K562 (cell line): Measurements from ENCODE around the gene HOXB8. TPM values are rescaled to one million over a fixed set of nuclear protein-coding genes. Genes with fewer than 3 reads are reported as not detected.

ENCODE experiments used
- BDP1 ChIP-seq: IDR thresholded peaks from 3 replicates; pipeline ENCODE4 v1.6.1; 2011; ENCODE audit not compliant: insufficient read length, insufficient read depth
- CBX1 ChIP-seq: sonication (generic); IDR thresholded peaks from 2 replicates; pipeline ENCODE4 v1.6.1; 2016; ENCODE audit warnings: antibody characterized with exemption, low read depth, mild to moderate bottlenecking
- ELK3 ChIP-seq: fragments of 450-650 bp; formaldehyde crosslinking; IDR thresholded peaks from 2 replicates; pipeline ENCODE4 v1.4.0; 2020; ENCODE audit warnings: mild to moderate bottlenecking
- ETV5 ChIP-seq: sonication (generic); formaldehyde crosslinking; IDR thresholded peaks from 2 replicates; pipeline ENCODE4 v1.4.0; 2020; ENCODE audit warnings: low read depth, mild to moderate bottlenecking, missing genetic modification reagents
- FOXJ2 ChIP-seq: fragments of 200-800 bp; sonication (Bioruptor generic); IDR thresholded peaks from 2 replicates; pipeline ENCODE4 v1.6.1; 2016; ENCODE audit warnings: missing genetic modification characterization, missing compliant biosample characterization
- MAFG ChIP-seq: fragments of 450-650 bp; conservative IDR thresholded peaks from 2 replicates; pipeline ENCODE4 v1.6.1; 2016; ENCODE audit warnings: missing genetic modification characterization, missing compliant biosample characterization
- MED1 ChIP-seq: sonication (generic); formaldehyde crosslinking; IDR thresholded peaks from 2 replicates; pipeline ENCODE4 v1.8.1; 2023; ENCODE audit warnings: missing genetic modification reagents, borderline replicate concordance
- MXI1 ChIP-seq: IDR thresholded peaks from 2 replicates; pipeline ENCODE4 v1.6.1; 2011; ENCODE audit warnings: low read depth, mild to moderate bottlenecking, improper control_type of control experiment, low read length
- NELFE ChIP-seq: IDR thresholded peaks from 2 replicates; pipeline ENCODE4 v1.6.1; 2011; ENCODE audit warnings: mild to moderate bottlenecking; ENCODE audit not compliant: insufficient read depth, insufficient read length
- NFIC ChIP-seq: fragments of 450-650 bp; IDR thresholded peaks from 2 replicates; pipeline ENCODE4 v1.6.1; 2017; ENCODE audit warnings: mild to moderate bottlenecking, inconsistent platforms
- RBM15 ChIP-seq: fragments of 200-400 bp; formaldehyde crosslinking; IDR thresholded peaks from 2 replicates; pipeline ENCODE4 v1.6.1; 2018; ENCODE audit warnings: mild to moderate bottlenecking, low read length, moderate library complexity; ENCODE audit not compliant: insufficient read depth
- SAP30 ChIP-seq: fragments of 200-600 bp; sonication (generic); IDR thresholded peaks from 2 replicates; pipeline ENCODE4 v1.6.1; 2012; ENCODE audit warnings: borderline replicate concordance, low read depth, mild to moderate bottlenecking, moderate library complexity, low read length, control low read depth, inconsistent platforms; ENCODE audit not compliant: insufficient read depth, poor library complexity, severe bottlenecking
- SUPT5H ChIP-seq: fragments of 450-650 bp; IDR thresholded peaks from 2 replicates; pipeline ENCODE4 v1.6.1; 2016
- TAF7 ChIP-seq: fragments of 450-650 bp; IDR thresholded peaks from 2 replicates; pipeline ENCODE4 v1.6.1; 2016; ENCODE audit warnings: missing genetic modification characterization, missing compliant biosample characterization
- TAL1 ChIP-seq: fragments of 450-650 bp; IDR thresholded peaks from 2 replicates; pipeline ENCODE4 v1.6.1; 2016; ENCODE audit warnings: mild to moderate bottlenecking
- TBP ChIP-seq: optimal IDR thresholded peaks from 2 replicates; pipeline ENCODE3; 2011; ENCODE audit warnings: low read depth, low read length, improper control_type of control experiment
- ZBTB1 ChIP-seq: sonication (generic); formaldehyde crosslinking; IDR thresholded peaks from 2 replicates; pipeline ENCODE4 v1.8.1; 2023; ENCODE audit warnings: missing genetic modification reagents, low read depth, mild to moderate bottlenecking, borderline replicate concordance
- ZBTB17 ChIP-seq: fragments of 450-650 bp; formaldehyde crosslinking; IDR thresholded peaks from 2 replicates; pipeline ENCODE4 v1.4.0; 2020; ENCODE audit warnings: mild to moderate bottlenecking
- ZFX ChIP-seq: sonication (generic); formaldehyde crosslinking; IDR thresholded peaks from 2 replicates; pipeline ENCODE4 v1.8.0; 2022; ENCODE audit warnings: mild to moderate bottlenecking, missing genetic modification reagents, moderate library complexity
- ZNF217 ChIP-seq: sonication (generic); formaldehyde crosslinking; IDR thresholded peaks from 2 replicates; pipeline ENCODE4 v1.8.0; 2022; ENCODE audit warnings: mild to moderate bottlenecking, missing genetic modification reagents
- ZNF263 ChIP-seq: sonication (generic); formaldehyde crosslinking; IDR thresholded peaks from 2 replicates; pipeline ENCODE4 v1.8.0; 2022; ENCODE audit warnings: mild to moderate bottlenecking, missing genetic modification reagents, borderline replicate concordance
- ZNF445 ChIP-seq: fragments of 250-450 bp; sonication (Bioruptor Pico); IDR thresholded peaks from 2 replicates; pipeline ENCODE4 v1.4.0; 2020; ENCODE audit warnings: low read depth, mild to moderate bottlenecking, moderate library complexity
- ZNF584 ChIP-seq: fragments of 200-800 bp; sonication (Bioruptor generic); IDR thresholded peaks from 2 replicates; pipeline ENCODE4 v1.6.1; 2016; ENCODE audit warnings: low read depth, mild to moderate bottlenecking, missing genetic modification characterization, missing compliant biosample characterization
- polyA plus RNA-seq, 8 experiments: library from polyadenylated mRNA; depleted of rRNA in 4 of 8; stranded (reverse) in 5 of 8; unstranded in 3 of 8; fragments of >200 nt; fragmentation: Nextera tagmentation in 2 of 8; fragmentation: Illumina TruSeq in 1 of 8; extraction: Ambion mirVana in 2 of 8; extraction: Trizol in 1 of 8; gene quantifications; 2 replicates each; pipeline versions ENCODE4 v1.2.1 to v1.2.3, GENCODE V29; 2011 to 2014; ENCODE audit warnings: inconsistent platforms in 1 of 8, missing spikeins in 1 of 8
- total RNA-seq, 7 experiments: library from RNA; depleted of rRNA in 6 of 7; stranded (reverse); fragments of >200 nt in 6 of 7; fragmentation: Illumina TruSeq in 2 of 7; extraction: Trizol in 2 of 7; gene quantifications; 2 replicates each; pipeline versions ENCODE4 v1.2.1 to v1.2.3, GENCODE V29; 2011 to 2021; ENCODE audit warnings: low replicate concordance in 1 of 7
- TF ChIP-seq, protein P1 (sequence below): IDR thresholded peaks from 2 replicates; pipeline ENCODE4 v1.6.1; 2012; ENCODE audit warnings: low read depth, low read length, improper control_type of control experiment, borderline replicate concordance
- TF ChIP-seq, protein P2 (sequence below): sonication (generic); formaldehyde crosslinking; IDR thresholded peaks from 2 replicates; pipeline ENCODE4 v1.8.1; 2022; ENCODE audit warnings: missing genetic modification reagents

The HOXB8 gene
- total and polyA plus RNA-seq, 9 of the 15 experiments (the other 6 are each of a cell fraction or from before 2014, with no cell fraction given): 0.52 to 23.8 (median 3.6) TPM

GRCh38 chr17:48630009-48630924, 15.2 kb upstream of the HOXB8 start (continued):
- TF ChIP-seq RBM15: no peak
- TF ChIP-seq, protein P1, sequence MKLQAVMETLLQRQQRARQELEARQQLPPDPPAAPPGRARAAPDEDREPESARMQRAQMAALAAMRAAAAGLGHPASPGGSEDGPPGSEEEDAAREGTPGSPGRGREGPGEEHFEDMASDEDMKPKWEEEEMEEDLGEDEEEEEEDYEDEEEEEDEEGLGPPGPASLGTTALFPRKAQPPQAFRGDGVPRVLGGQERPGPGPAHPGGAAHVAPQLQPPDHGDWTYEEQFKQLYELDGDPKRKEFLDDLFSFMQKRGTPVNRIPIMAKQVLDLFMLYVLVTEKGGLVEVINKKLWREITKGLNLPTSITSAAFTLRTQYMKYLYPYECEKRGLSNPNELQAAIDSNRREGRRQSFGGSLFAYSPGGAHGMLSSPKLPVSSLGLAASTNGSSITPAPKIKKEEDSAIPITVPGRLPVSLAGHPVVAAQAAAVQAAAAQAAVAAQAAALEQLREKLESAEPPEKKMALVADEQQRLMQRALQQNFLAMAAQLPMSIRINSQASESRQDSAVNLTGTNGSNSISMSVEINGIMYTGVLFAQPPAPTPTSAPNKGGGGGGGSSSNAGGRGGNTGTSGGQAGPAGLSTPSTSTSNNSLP: no peak
- no peak for TF ChIP-seq ZNF217
- TF ChIP-seq NELFE: no peak
- TF ChIP-seq SAP30: peak; percentile 34
- no peak for TF ChIP-seq TAF7
- no peak for TF ChIP-seq MAFG
- TF ChIP-seq BDP1: no peak
- no peak for TF ChIP-seq MED1 (CRISPR knock-in tag)
- no peak for TF ChIP-seq NFIC
- TF ChIP-seq ETV5 (CRISPR knock-in tag): no peak
- TF ChIP-seq SUPT5H: no peak
- TF ChIP-seq ZNF263 (CRISPR knock-in tag): peak; percentile 40; the same call in 1 of the 2 replicates
- no peak for TF ChIP-seq ZNF445 (CRISPR knock-in tag)
- no peak for TF ChIP-seq TAL1
- TF ChIP-seq, protein P2, sequence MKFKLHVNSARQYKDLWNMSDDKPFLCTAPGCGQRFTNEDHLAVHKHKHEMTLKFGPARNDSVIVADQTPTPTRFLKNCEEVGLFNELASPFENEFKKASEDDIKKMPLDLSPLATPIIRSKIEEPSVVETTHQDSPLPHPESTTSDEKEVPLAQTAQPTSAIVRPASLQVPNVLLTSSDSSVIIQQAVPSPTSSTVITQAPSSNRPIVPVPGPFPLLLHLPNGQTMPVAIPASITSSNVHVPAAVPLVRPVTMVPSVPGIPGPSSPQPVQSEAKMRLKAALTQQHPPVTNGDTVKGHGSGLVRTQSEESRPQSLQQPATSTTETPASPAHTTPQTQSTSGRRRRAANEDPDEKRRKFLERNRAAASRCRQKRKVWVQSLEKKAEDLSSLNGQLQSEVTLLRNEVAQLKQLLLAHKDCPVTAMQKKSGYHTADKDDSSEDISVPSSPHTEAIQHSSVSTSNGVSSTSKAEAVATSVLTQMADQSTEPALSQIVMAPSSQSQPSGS (CRISPR knock-in tag): no peak
- TF ChIP-seq MXI1: no peak
- no peak for TF ChIP-seq ZBTB1 (CRISPR knock-in tag)
- TF ChIP-seq ZFX (CRISPR knock-in tag): 0 out of 2 replicates have a peak, but pooled peaks have one; percentile 7
- no peak for TF ChIP-seq FOXJ2
- no peak for TF ChIP-seq ELK3
- no peak for TF ChIP-seq ZBTB17 (CRISPR knock-in tag)
- TF ChIP-seq TBP: no peak
- 0 out of 2 replicates have a peak, but pooled peaks have one; percentile 0 for TF ChIP-seq ZNF584
- no peak for TF ChIP-seq CBX1
